PFSK-1 (cell line): Measurements from ENCODE around the gene ICOSLG.

Experiments used
- FOXP2 ChIP-seq: optimal IDR thresholded peaks from 2 replicates; pipeline ENCODE3; 2011; ENCODE audit warnings: borderline replicate concordance, control low read depth, inconsistent platforms; ENCODE audit not compliant: insufficient read depth; ENCODE audit errors: extremely low read length, extremely low read depth
- POLR2AphosphoS5 ChIP-seq: IDR thresholded peaks from 2 replicates; pipeline ENCODE4 v1.6.1; 2012; ENCODE audit warnings: low read depth, mild to moderate bottlenecking, control low read depth, low read length, moderate library complexity
- REST ChIP-seq, 2 experiments: IDR thresholded peaks; 2 replicates each; pipeline versions ENCODE4 v1.6.1 to v1.8.0; 2011 to 2012; ENCODE audit warnings: low read depth in 2 of 2, low read length in 2 of 2, control low read depth in 1 of 2, inconsistent platforms in 1 of 2, mild to moderate bottlenecking in 1 of 2, moderate library complexity in 1 of 2; ENCODE audit not compliant: insufficient read depth in 1 of 2
- SIN3A ChIP-seq: IDR thresholded peaks from 2 replicates; pipeline ENCODE4 v1.6.1; 2012; ENCODE audit warnings: mild to moderate bottlenecking, low read length, moderate library complexity, borderline replicate concordance; ENCODE audit not compliant: insufficient read depth
- TAF1 ChIP-seq: IDR thresholded peaks from 2 replicates; pipeline ENCODE4 v1.6.1; 2012; ENCODE audit warnings: low read length, control low read depth, borderline replicate concordance; ENCODE audit not compliant: insufficient read depth

GRCh38 chr21:44259082-44259705 is 18.5 kb upstream of the ICOSLG start:
- TF ChIP-seq TAF1 (no peak), POLR2AphosphoS5 (no peak), REST (IDR thresholded peaks at IDR 0.05; ENCODE audit: insufficient read depth in 1 of 2, low read depth in 2 of 2, low read length in 2 of 2) (no peak), SIN3A (no peak), FOXP2 (no peak)
